DND-41 (cell line): ENCODE data around the gene OCIAD2.

Experiments
- EZH2 ChIP-seq: IDR thresholded peaks from 3 replicates; pipeline ENCODE4 v1.6.1; 2012; ENCODE audit warnings: borderline replicate concordance, low read depth, mild to moderate bottlenecking, moderate library complexity, low read length, inconsistent platforms; ENCODE audit not compliant: severe bottlenecking
- TF ChIP-seq, protein P1 (sequence below): IDR thresholded peaks from 2 replicates; pipeline ENCODE4 v1.5.1; 2012; ENCODE audit warnings: borderline replicate concordance, low read length, moderate library complexity, mild to moderate bottlenecking; ENCODE audit not compliant: poor library complexity, severe bottlenecking; ENCODE audit errors: extremely low read depth

GRCh38 chr4:48836658-48837057 lies 69.9 kb downstream of the OCIAD2 start:
- TF ChIP-seq, protein P1, sequence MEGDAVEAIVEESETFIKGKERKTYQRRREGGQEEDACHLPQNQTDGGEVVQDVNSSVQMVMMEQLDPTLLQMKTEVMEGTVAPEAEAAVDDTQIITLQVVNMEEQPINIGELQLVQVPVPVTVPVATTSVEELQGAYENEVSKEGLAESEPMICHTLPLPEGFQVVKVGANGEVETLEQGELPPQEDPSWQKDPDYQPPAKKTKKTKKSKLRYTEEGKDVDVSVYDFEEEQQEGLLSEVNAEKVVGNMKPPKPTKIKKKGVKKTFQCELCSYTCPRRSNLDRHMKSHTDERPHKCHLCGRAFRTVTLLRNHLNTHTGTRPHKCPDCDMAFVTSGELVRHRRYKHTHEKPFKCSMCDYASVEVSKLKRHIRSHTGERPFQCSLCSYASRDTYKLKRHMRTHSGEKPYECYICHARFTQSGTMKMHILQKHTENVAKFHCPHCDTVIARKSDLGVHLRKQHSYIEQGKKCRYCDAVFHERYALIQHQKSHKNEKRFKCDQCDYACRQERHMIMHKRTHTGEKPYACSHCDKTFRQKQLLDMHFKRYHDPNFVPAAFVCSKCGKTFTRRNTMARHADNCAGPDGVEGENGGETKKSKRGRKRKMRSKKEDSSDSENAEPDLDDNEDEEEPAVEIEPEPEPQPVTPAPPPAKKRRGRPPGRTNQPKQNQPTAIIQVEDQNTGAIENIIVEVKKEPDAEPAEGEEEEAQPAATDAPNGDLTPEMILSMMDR = no peak
- TF ChIP-seq EZH2 = no peak
